Neural progenitor cell (in vitro differentiated cells): Measurements from ENCODE around the gene CCDC18. TPM values are rescaled to one million over a fixed set of nuclear protein-coding genes. Genes with fewer than 3 reads are reported as not detected.

Experiments
- DNase-seq: peaks from one replicate; pipeline ENCODE4 v3.0.0-alpha.2; 2016; ENCODE audit warnings: low spot score
- H2AFZ ChIP-seq: fragments of 200-600 bp; sonication (generic); replicated peaks from 2 replicates; pipeline ENCODE4 v1.6.1; 2016; ENCODE audit warnings: antibody characterized with exemption
- H3F3A ChIP-seq: fragments of 200-600 bp; sonication (generic); 2 replicates; pipeline ENCODE4 v1.6.1; 2016; ENCODE audit warnings: antibody characterized with exemption, low read depth
- H3K27ac ChIP-seq: fragments of 200-600 bp; sonication (generic); 2 replicates; pipeline ENCODE4 v1.5.1; 2016; ENCODE audit warnings: mild to moderate bottlenecking
- H3K27me3 ChIP-seq: fragments of 200-600 bp; sonication (generic); 2 replicates; pipeline ENCODE4 v1.6.1; 2016; ENCODE audit warnings: mild to moderate bottlenecking, moderate library complexity
- H3K36me3 ChIP-seq: fragments of 200-600 bp; sonication (generic); 2 replicates; pipeline ENCODE4 v1.5.1; 2016
- H3K4me1 ChIP-seq: fragments of 200-600 bp; sonication (generic); 2 replicates; pipeline ENCODE4 v1.6.1; 2016; ENCODE audit warnings: mixed run types
- H3K4me2 ChIP-seq: fragments of 200-600 bp; sonication (generic); 2 replicates; pipeline ENCODE4 v1.6.1; 2016
- H3K4me3 ChIP-seq: fragments of 200-600 bp; sonication (generic); 2 replicates; pipeline ENCODE4 v1.5.1; 2016
- H3K79me2 ChIP-seq: fragments of 200-600 bp; sonication (generic); 2 replicates; pipeline ENCODE4 v1.6.1; 2016; ENCODE audit warnings: low read depth
- H3K9ac ChIP-seq: fragments of 200-600 bp; sonication (generic); 2 replicates; pipeline ENCODE4 v1.6.1; 2016
- H3K9me3 ChIP-seq: fragments of 200-600 bp; sonication (generic); 2 replicates; pipeline ENCODE4 v1.5.1; 2016; ENCODE audit warnings: low read depth
- H4K20me1 ChIP-seq: fragments of 200-600 bp; sonication (generic); 2 replicates; pipeline ENCODE4 v1.6.1; 2016; ENCODE audit warnings: low read depth
- H3K27ac Mint-ChIP-seq: 3 replicates; pipeline ENCODE4 v1.8.0; 2021; ENCODE audit warnings: mixed read lengths
- H3K27me3 Mint-ChIP-seq: 2 replicates; pipeline ENCODE4 v1.8.0; 2022; ENCODE audit warnings: low read depth, mild to moderate bottlenecking, inconsistent platforms, moderate library complexity, mixed read lengths; ENCODE audit not compliant: insufficient read depth
- H3K36me3 Mint-ChIP-seq: 3 replicates; pipeline ENCODE4 v1.8.0; 2021; ENCODE audit warnings: mixed read lengths
- H3K4me1 Mint-ChIP-seq: 3 replicates; pipeline ENCODE4 v1.8.0; 2021; ENCODE audit warnings: mixed read lengths
- H3K4me3 Mint-ChIP-seq: 3 replicates; pipeline ENCODE4 v1.8.0; 2021; ENCODE audit warnings: mild to moderate bottlenecking, moderate library complexity, mixed read lengths
- H3K9me3 Mint-ChIP-seq: 3 replicates; pipeline ENCODE4 v1.8.0; 2020; ENCODE audit warnings: mixed read lengths
- EZH2 ChIP-seq: fragments of 200-600 bp; sonication (generic); IDR thresholded peaks from 2 replicates; pipeline ENCODE4 v1.6.1; 2017; ENCODE audit warnings: antibody characterized with exemption, mild to moderate bottlenecking, moderate library complexity
- EZH2phosphoT487 ChIP-seq: fragments of 200-600 bp; sonication (generic); IDR thresholded peaks from 2 replicates; pipeline ENCODE4 v1.6.1; 2017; ENCODE audit warnings: antibody characterized with exemption
- total RNA-seq: library from RNA; depleted of rRNA; stranded (reverse); fragments of >200 nt; gene quantifications from 2 replicates; pipeline ENCODE4 v1.2.3, GENCODE V29; 2015; ENCODE audit warnings: low replicate concordance
- TF ChIP-seq, protein P1 (sequence below): fragments of 200-600 bp; sonication (generic); IDR thresholded peaks from 2 replicates; pipeline ENCODE4 v1.5.1; 2017; ENCODE audit warnings: antibody characterized with exemption, mild to moderate bottlenecking

The CCDC18 gene
- total RNA-seq, 1 donor from 2014 or later, result 54.4 TPM

DNA sequence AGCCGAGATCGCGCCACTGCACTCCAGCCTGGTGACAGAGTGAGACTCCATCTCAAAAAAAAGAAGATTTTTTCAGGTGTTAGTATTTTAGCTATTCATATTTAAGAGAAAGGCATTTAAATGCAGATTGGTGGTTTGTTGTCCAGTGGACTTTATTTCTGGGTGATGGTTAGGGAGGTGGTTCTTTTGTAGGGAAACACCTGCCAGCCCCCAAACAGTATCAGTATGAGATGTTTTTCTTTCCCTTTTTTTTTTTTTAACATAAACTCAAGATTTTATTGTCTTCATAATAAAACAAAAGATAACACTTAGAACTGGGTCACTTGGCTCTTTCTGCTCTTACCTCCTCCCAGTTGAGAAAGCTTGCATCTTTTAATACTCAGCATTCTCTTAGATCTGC is 9.9 kb downstream of the CCDC18 start:
- H3K4me3 ChIP-seq, result no peak overlapping the region
- no peak overlapping the region for H3K27ac Mint-ChIP-seq
- no peak overlapping the region for H3K4me3 Mint-ChIP-seq
- H3K4me1 ChIP-seq, result no peaks in the 10 kb centered on the region
- no peaks in the 10 kb centered on the region for H3K79me2 ChIP-seq
- TF ChIP-seq EZH2phosphoT487 (no peak), EZH2 (no peak)
- TF ChIP-seq, protein P1, sequence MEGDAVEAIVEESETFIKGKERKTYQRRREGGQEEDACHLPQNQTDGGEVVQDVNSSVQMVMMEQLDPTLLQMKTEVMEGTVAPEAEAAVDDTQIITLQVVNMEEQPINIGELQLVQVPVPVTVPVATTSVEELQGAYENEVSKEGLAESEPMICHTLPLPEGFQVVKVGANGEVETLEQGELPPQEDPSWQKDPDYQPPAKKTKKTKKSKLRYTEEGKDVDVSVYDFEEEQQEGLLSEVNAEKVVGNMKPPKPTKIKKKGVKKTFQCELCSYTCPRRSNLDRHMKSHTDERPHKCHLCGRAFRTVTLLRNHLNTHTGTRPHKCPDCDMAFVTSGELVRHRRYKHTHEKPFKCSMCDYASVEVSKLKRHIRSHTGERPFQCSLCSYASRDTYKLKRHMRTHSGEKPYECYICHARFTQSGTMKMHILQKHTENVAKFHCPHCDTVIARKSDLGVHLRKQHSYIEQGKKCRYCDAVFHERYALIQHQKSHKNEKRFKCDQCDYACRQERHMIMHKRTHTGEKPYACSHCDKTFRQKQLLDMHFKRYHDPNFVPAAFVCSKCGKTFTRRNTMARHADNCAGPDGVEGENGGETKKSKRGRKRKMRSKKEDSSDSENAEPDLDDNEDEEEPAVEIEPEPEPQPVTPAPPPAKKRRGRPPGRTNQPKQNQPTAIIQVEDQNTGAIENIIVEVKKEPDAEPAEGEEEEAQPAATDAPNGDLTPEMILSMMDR, result no peak
- no peaks in the 10 kb centered on the region for H3K4me1 Mint-ChIP-seq
- no peaks in the 10 kb centered on the region for H4K20me1 ChIP-seq
- no peak overlapping the region for H3K4me2 ChIP-seq
- H2AFZ ChIP-seq, result no peak overlapping the region
- no peak overlapping the region for H3K9ac ChIP-seq
- DNase-seq, result no peak
- no peak overlapping the region for H3K27ac ChIP-seq
- no peaks in the 10 kb centered on the region for H3K9me3 ChIP-seq
- no peaks in the 10 kb centered on the region for H3K27me3 Mint-ChIP-seq
- H3K9me3 Mint-ChIP-seq, result no peaks in the 10 kb centered on the region
- no peaks in the 10 kb centered on the region for H3F3A ChIP-seq
- H3K36me3 Mint-ChIP-seq, result peaks cover 7% of the 10 kb centered on the region
- peaks cover 16% of the 10 kb centered on the region for H3K36me3 ChIP-seq
- no peaks in the 10 kb centered on the region for H3K27me3 ChIP-seq

DNA sequence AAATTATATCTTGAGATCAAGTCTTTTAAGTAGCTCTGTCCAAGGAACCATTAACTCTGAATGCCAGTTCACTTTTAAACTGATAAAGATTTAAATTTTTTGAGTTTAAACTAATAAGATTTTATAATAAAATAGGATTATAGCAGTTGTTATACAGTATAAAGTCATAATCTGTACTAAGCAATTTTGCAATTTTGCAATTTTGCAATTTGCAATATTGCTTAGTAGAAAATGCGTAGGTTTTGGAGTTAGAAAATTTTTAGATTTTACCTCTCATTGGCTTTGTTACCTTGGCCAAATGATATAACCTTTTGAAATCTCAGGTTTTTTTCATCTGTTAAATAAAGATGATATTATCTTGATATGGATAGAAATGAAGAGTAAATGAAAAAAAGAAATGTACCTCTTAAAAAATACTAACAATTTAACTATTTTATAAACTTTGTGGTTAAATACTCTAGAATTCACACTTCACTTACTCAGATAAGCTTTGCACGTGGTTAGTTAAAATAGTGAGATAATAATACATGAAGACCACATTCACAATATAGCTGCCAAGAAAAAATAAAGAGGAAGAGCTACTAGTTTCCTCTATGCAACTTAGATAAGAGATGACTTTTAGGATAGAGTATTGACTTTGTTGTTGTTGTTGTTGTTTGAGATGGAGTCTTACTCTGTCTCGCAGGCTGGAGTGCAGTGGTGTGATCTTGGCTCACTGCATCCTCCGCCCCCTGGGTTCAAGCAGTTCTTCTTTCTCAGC is 13.9 kb downstream of the CCDC18 start:
- Mint-ChIP-seq H3K36me3 (peaks cover 13% of the 10 kb centered on the region), H3K4me3 (no peak overlapping the region), H3K27ac (no peak overlapping the region), H3K27me3 (no peaks in the 10 kb centered on the region), H3K4me1 (no peaks in the 10 kb centered on the region), H3K9me3 (no peaks in the 10 kb centered on the region)
- Histone ChIP-seq H3K79me2 (no peaks in the 10 kb centered on the region), H4K20me1 (no peaks in the 10 kb centered on the region), H3K9me3 (no peaks in the 10 kb centered on the region), H3K4me2 (no peak overlapping the region), H3K4me3 (no peak overlapping the region), H3K4me1 (no peaks in the 10 kb centered on the region), H3K27me3 (no peaks in the 10 kb centered on the region), H3K36me3 (peaks cover 21% of the 10 kb centered on the region), H2AFZ (no peak overlapping the region), H3F3A (no peaks in the 10 kb centered on the region), H3K27ac (no peak overlapping the region), H3K9ac (no peak overlapping the region)
- TF ChIP-seq EZH2 (no peak), EZH2phosphoT487 (no peak)
- TF ChIP-seq, protein P1, result no peak
- DNase-seq, result no peak

DNA sequence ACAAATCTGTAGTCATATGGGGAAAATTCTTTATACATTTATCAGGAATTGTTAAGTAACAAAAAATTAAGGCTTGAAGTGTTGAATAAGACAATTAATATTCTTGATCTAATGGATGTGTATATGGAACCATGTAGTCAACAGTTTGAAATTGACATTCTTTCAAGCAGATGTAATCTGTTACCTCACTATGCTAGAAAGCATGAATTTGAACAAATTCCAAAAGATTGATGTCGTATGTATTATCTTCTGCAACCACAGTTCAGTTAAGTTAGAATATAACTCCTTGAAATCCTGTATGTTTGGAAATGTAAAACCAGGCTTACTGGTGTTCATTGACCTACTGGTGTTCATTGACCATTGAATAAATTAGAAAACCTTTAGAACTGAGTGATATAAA is 16.1 kb downstream of the CCDC18 start:
- no peaks in the 10 kb centered on the region for H4K20me1 ChIP-seq
- no peak overlapping the region for H3K4me2 ChIP-seq
- no peaks in the 10 kb centered on the region for H3F3A ChIP-seq
- no peak overlapping the region for H3K9ac ChIP-seq
- peaks cover 15% of the 10 kb centered on the region for H3K36me3 Mint-ChIP-seq
- H3K79me2 ChIP-seq, result no peaks in the 10 kb centered on the region
- H3K36me3 ChIP-seq, result peaks cover 21% of the 10 kb centered on the region
- no peaks in the 10 kb centered on the region for H3K4me1 ChIP-seq
- H3K27ac Mint-ChIP-seq, result no peak overlapping the region
- H3K27ac ChIP-seq, result no peak overlapping the region
- TF ChIP-seq, protein P1, result no peak
- TF ChIP-seq EZH2phosphoT487 (no peak), EZH2 (no peak)
- no peaks in the 10 kb centered on the region for H3K27me3 Mint-ChIP-seq
- no peaks in the 10 kb centered on the region for H3K4me1 Mint-ChIP-seq
- no peak for DNase-seq
- H3K27me3 ChIP-seq, result no peaks in the 10 kb centered on the region
- no peak overlapping the region for H3K4me3 ChIP-seq
- H2AFZ ChIP-seq, result no peak overlapping the region
- H3K4me3 Mint-ChIP-seq, result no peak overlapping the region
- no peaks in the 10 kb centered on the region for H3K9me3 ChIP-seq
- no peaks in the 10 kb centered on the region for H3K9me3 Mint-ChIP-seq
